Measurements from ENCODE around the gene DTWD2.

DTWD2 gene

GRCh38 chr5:118946138-118946800 lies 42.1 kb downstream of the DTWD2 start:
- H3K4me3 ChIP-seq (ENCODE audit: low read depth, low read length): no peak overlapping the region
- DNase-seq (ENCODE audit: low read depth): no peak
- no peak for TF ChIP-seq CTCF (IDR thresholded peaks at IDR 0.05; ENCODE audit: low read depth, low read length, missing control alignments)

- no peak for DNase-seq (ENCODE audit: low read depth)
- no peak for TF ChIP-seq CTCF (IDR thresholded peaks at IDR 0.05; ENCODE audit: low read depth, low read length, missing control alignments)
- no peak overlapping the region for H3K4me3 ChIP-seq (ENCODE audit: low read depth, low read length)
These were observed 50.8 kb downstream of the DTWD2 start for GRCh38 chr5:118937393-118938061.

- H3K4me3 ChIP-seq (ENCODE audit: low read depth, low read length): no peak overlapping the region
- no peak for TF ChIP-seq CTCF (IDR thresholded peaks at IDR 0.05; ENCODE audit: low read depth, low read length, missing control alignments)
- no peak for DNase-seq (ENCODE audit: low read depth)
These were observed 54.6 kb downstream of the DTWD2 start for GRCh38 chr5:118933703-118934102.

DNA sequence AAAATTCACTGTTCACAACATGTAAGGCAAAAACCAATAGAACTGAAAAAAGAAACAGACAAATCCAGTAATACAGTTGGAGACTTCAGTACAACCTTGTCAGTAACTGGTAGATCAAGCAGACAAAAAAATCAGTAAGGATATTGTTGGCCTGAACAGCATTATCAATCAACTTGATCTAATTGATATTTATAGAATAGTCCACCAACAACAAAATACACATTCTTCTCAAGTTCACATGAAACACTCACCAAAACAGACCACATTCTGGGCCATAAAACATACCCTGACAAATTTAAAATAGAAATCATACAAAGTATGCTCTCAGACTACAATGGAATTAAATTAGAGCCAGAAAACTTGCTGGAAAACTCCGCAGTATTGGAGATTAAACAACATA lies 56.8 kb downstream of the DTWD2 start:
- no peak for DNase-seq (ENCODE audit: low read depth)
- TF ChIP-seq CTCF (IDR thresholded peaks at IDR 0.05; ENCODE audit: low read depth, low read length, missing control alignments): no peak
- H3K4me3 ChIP-seq (ENCODE audit: low read depth, low read length): no peak overlapping the region

DNA sequence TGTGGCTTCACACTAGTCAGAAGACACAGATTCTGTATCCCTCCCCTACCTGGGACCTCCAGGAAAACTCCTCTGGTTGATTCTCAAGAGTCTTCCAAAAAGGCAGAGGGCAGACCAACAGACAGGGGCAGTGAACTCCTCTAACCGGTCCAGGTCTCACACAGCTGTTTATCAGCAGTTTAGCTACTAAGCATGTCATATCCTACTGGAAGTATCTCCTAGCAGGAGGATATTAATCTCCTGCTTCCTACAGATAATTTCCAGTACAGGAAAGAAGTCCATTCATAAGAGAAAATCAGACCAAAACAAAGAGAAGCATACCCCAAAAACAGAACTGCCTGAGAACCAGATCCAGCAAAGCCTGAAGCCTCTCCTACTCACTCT lies 64.3 kb downstream of the DTWD2 start:
- DNase-seq (ENCODE audit: low read depth): no peak
- no peak overlapping the region for H3K4me3 ChIP-seq (ENCODE audit: low read depth, low read length)
- TF ChIP-seq CTCF (IDR thresholded peaks at IDR 0.05; ENCODE audit: low read depth, low read length, missing control alignments): no peak

GRCh38 chr5:118923295-118924005 lies 64.9 kb downstream of the DTWD2 start:
- H3K4me3 ChIP-seq (ENCODE audit: low read depth, low read length): no peak overlapping the region
- no peak for TF ChIP-seq CTCF (IDR thresholded peaks at IDR 0.05; ENCODE audit: low read depth, low read length, missing control alignments)

More at GRCh38 chr5:118923295-118924005, 64.9 kb downstream of the DTWD2 start:
- DNase-seq (ENCODE audit: low read depth): no peak
